ENCODE results near the gene SLC10A7. TPM values are rescaled to one million over a fixed set of nuclear protein-coding genes. Genes with fewer than 3 reads are reported as not detected.

Gene SLC10A7
- total and polyA plus RNA-seq, 9 of the 15 experiments (the other 6 are each of a cell fraction or from before 2014, with no cell fraction given): 6.4 to 22.8 (median 16.1) TPM

DNA sequence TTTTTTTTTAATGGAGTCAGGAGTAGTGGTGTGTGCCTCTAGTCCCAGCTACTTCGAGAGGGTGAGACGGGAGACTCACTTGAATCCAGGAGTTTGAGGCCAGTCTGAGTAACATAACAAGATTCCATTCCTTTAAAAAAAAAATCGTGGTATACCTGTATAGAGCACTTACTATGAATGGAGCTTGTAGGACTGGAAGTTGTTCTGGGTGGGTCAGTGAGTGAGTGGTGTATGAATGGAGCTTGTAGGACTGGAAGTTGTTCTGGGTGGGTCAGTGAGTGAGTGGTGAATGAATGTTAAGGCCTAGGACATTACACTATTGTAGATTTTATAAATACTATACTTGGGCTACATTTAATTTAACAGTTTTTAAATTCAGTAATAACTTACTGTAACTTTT, 2.9 kb upstream of the SLC10A7 start (continued):
- TF ChIP-seq FOXJ3 (CRISPR knock-in tag; IDR thresholded peaks at IDR 0.05): no peak

DNA sequence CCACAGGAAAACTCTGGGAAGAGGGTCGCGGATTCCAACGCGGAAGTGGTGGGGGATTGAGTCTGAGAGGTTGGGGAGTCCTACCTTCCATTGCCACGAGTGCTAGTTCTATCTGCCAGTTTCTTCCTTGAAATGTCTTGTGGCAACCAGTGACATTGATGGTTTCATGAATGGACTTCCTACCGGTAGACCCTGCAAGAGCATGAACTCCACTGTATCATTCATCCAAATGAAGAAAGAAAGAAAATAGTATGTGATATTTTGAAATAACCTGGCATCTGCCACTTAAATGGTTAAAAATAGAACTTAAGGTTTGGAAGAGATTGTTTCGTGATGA, 1.1 kb upstream of the SLC10A7 start:
- BruUV-seq (replicated peaks): no TSS peak
- 2% methylated on average over 7 of the region's 7 CpGs for WGBS (ENCODE audit: insufficient coverage, low coverage, missing lambda C conversion rate)
- Histone ChIP-seq H3K9me1 (ENCODE audit: control insufficient read depth, insufficient read depth, low read length) (no peaks in the 10 kb centered on the region), H4K20me1 (replicated peaks; ENCODE audit: control insufficient read depth, insufficient read depth, low read length) (no peaks in the 10 kb centered on the region), H3K4me1 (replicated peaks in 1 of 2; ENCODE audit: control insufficient read depth in 2 of 2, insufficient read depth in 2 of 2, low read length in 2 of 2) (peaks cover 16 to 18% of the 10 kb centered on the region in 2 experiments; a peak in 4 of 5 replicates), H3K27me3 (ENCODE audit: control insufficient read depth in 2 of 2, insufficient read depth in 2 of 2, low read length in 2 of 2) (no peaks in the 10 kb centered on the region), H3K4me3 (peak overlapping the region; percentile 85), H3K79me2 (ENCODE audit: control insufficient read depth, insufficient read depth, low read length) (peaks cover 47% of the 10 kb centered on the region), H2AFZ (ENCODE audit: low read depth, low read length) (peak overlapping the region; percentile 100), H3K9me3 (replicated peaks; ENCODE audit: control insufficient read depth, insufficient read depth, low read depth, low read length) (no peaks in the 10 kb centered on the region), H3K9ac (ENCODE audit: insufficient read depth in 1 of 2, low read depth in 2 of 2, low read length in 2 of 2) (peak overlapping the region; percentile 95 to 99), H3K27ac (ENCODE audit: extremely low read depth, low read depth, low read length) (peak overlapping the region; percentile 95), H3K4me2 (ENCODE audit: insufficient read depth, low read length) (peak overlapping the region; percentile 100), H3K36me3 (ENCODE audit: control insufficient read depth, insufficient read depth, low read length) (no peaks in the 10 kb centered on the region)
- DNase-seq (ENCODE audit: extremely low read depth in 1 of 4, low spot score in 3 of 4) (peak in 1 of 4 experiments; percentile 35), FAIRE-seq (no peak), ATAC-seq (peak; percentile 14)
- intact Hi-C loops (cut with micrococcal nuclease) (loop anchor here (5.0 to 10.0 kb wide), 2 partner anchors 181 to 1092 kb away; partner anchors contain the start of gene TMEM184C), in situ Hi-C loops (cut with MboI) (no loop called here)
- CTCF ChIA-PET (ENCODE audit: low intra/inter-chr PET ratio): no interaction called here
- no peak for TF ChIP-seq MAFG (tag; conservative IDR thresholded peaks at IDR 0.05)
- TF ChIP-seq, protein P1, sequence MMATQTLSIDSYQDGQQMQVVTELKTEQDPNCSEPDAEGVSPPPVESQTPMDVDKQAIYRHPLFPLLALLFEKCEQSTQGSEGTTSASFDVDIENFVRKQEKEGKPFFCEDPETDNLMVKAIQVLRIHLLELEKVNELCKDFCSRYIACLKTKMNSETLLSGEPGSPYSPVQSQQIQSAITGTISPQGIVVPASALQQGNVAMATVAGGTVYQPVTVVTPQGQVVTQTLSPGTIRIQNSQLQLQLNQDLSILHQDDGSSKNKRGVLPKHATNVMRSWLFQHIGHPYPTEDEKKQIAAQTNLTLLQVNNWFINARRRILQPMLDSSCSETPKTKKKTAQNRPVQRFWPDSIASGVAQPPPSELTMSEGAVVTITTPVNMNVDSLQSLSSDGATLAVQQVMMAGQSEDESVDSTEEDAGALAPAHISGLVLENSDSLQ (IDR thresholded peaks at IDR 0.05): peak; percentile 72
- peak; percentile 14 for TF ChIP-seq KDM5B (IDR thresholded peaks at IDR 0.05; ENCODE audit: insufficient replicate concordance, low read depth, low read length)
- TF ChIP-seq NONO (IDR thresholded peaks at IDR 0.05; ENCODE audit: low read depth in 2 of 2, low read length in 1 of 2): no peak
- TF ChIP-seq, protein P2, sequence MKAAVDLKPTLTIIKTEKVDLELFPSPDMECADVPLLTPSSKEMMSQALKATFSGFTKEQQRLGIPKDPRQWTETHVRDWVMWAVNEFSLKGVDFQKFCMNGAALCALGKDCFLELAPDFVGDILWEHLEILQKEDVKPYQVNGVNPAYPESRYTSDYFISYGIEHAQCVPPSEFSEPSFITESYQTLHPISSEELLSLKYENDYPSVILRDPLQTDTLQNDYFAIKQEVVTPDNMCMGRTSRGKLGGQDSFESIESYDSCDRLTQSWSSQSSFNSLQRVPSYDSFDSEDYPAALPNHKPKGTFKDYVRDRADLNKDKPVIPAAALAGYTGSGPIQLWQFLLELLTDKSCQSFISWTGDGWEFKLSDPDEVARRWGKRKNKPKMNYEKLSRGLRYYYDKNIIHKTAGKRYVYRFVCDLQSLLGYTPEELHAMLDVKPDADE (conservative IDR thresholded peaks at IDR 0.05; ENCODE audit: control insufficient read depth, low read depth, low read length): no peak
- no peak for TF ChIP-seq RFX1 (IDR thresholded peaks at IDR 0.05)
- POLR2A ChIA-PET: interaction anchor here (0.5 to 1.1 kb wide), 7 partner anchors 11 to 1129 kb away, joined by 3 read pairs; no protein-coding TSS in a partner anchor

Data from K562 (cell line).